IPS-11a (cell line): ENCODE data around the gene EVA1A.

Experiments
- H3K4me3 ChIP-seq: one replicate; pipeline ENCODE4 v1.5.1; 2013; ENCODE audit warnings: low read depth, low read length, control low read depth

Gene EVA1A

GRCh38 chr2:75456111-75456510 lies 104.6 kb downstream of the EVA1A start:
- no peak overlapping the region for H3K4me3 ChIP-seq

- H3K4me3 ChIP-seq = no peak overlapping the region
These were observed 106.5 kb downstream of the EVA1A start for GRCh38 chr2:75454241-75454620.

GRCh38 chr2:75453384-75454240 lies 107.1 kb downstream of the EVA1A start:
- no peak overlapping the region for H3K4me3 ChIP-seq

- H3K4me3 ChIP-seq = no peak overlapping the region
These were observed 110.7 kb downstream of the EVA1A start for GRCh38 chr2:75450068-75450467.

GRCh38 chr2:75447176-75447575 lies 113.6 kb downstream of the EVA1A start:
- H3K4me3 ChIP-seq = no peak overlapping the region
